GM06990 (cell line): ENCODE measurements around the gene PYCARD.

Experiments used
- DNase-seq: peaks from one replicate; pipeline ENCODE4 v3.0.0-alpha.2; 2011; ENCODE audit not compliant: insufficient read length; ENCODE audit errors: extremely low read depth
- H3K27me3 ChIP-seq: replicated peaks from 2 replicates; pipeline ENCODE4 v1.6.0; 2011; ENCODE audit warnings: low read length; ENCODE audit not compliant: control insufficient read depth, insufficient read depth
- H3K36me3 ChIP-seq: 2 replicates; pipeline ENCODE4 v1.5.1; 2011; ENCODE audit warnings: low read length; ENCODE audit not compliant: control insufficient read depth, insufficient read depth
- H3K4me3 ChIP-seq: replicated peaks from 2 replicates; pipeline ENCODE4 v1.5.1; 2011; ENCODE audit warnings: low read depth, mild to moderate bottlenecking, control low read depth, low read length
- CTCF ChIP-seq: IDR thresholded peaks from 2 replicates; pipeline ENCODE4 v1.5.1; 2011; ENCODE audit warnings: low read length, control low read depth, mild to moderate bottlenecking, inconsistent platforms; ENCODE audit not compliant: insufficient read depth, poor library complexity, severe bottlenecking

PYCARD gene

DNA sequence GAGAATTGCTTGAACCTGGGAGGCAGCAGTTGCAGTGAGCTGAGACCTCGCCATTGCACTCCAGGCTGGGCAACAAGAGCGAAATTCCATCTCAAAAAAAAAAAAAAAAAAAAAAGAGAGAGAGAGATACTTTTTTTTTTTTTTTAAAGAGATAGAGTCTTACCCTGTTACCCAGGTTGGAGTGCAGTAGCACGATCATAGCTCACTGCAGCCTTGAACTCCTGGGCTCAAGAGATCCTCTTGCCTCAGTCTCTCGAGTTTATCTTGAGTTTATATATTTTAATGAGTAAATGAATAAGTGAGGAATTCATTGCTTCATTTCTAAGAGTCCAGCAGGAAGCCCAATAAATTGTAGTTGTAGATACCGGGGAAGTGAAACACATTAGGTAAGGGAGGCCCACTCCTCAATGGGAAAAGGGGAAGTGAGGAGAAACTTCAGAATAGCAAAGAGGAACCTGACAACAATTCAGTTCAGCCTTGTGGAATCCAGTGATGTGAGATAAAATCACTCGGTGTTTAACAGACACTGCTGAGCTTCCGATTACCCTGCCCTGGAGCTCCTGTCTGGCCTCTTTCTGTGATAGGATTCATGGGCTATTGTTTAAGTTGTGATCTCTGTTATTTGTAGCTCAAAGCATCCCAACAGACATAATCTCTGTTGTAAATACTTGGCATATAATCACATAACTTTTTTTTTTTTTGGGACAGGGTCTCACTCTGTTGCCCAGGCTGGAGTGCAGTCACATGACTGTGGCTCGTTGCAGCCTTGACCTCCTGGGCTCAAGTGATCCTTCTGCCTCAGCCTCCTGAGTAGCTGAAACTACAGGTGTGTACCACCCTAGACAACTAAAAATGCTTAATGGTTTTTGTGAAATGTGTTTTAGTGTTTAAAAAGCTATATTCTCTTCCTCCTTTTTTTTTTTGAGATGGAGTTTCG lies 41.4 kb upstream of the PYCARD start:
- Histone ChIP-seq H3K27me3 (no peaks in the 10 kb centered on the region; the same call in 1 of the 2 replicates), H3K4me3 (no peak overlapping the region), H3K36me3 (no peaks in the 10 kb centered on the region)
- no peak for TF ChIP-seq CTCF
- no peak for DNase-seq

GRCh38 chr16:31242206-31242605 lies 39.6 kb upstream of the PYCARD start:
- DNase-seq = no peak
- no peak for TF ChIP-seq CTCF
- no peak overlapping the region for H3K4me3 ChIP-seq
- H3K27me3 ChIP-seq = no peaks in the 10 kb centered on the region
- no peaks in the 10 kb centered on the region for H3K36me3 ChIP-seq

GRCh38 chr16:31238041-31238440 lies 35.5 kb upstream of the PYCARD start:
- Histone ChIP-seq H3K4me3 (no peak overlapping the region), H3K27me3 (no peaks in the 10 kb centered on the region), H3K36me3 (no peaks in the 10 kb centered on the region)
- TF ChIP-seq CTCF = no peak
- no peak for DNase-seq

GRCh38 chr16:31229501-31229900 lies 26.9 kb upstream of the PYCARD start:
- no peaks in the 10 kb centered on the region for H3K36me3 ChIP-seq
- no peaks in the 10 kb centered on the region; the same call in 1 of the 2 replicates for H3K27me3 ChIP-seq
- TF ChIP-seq CTCF = no peak
- no peak overlapping the region for H3K4me3 ChIP-seq
- no peak for DNase-seq

DNA sequence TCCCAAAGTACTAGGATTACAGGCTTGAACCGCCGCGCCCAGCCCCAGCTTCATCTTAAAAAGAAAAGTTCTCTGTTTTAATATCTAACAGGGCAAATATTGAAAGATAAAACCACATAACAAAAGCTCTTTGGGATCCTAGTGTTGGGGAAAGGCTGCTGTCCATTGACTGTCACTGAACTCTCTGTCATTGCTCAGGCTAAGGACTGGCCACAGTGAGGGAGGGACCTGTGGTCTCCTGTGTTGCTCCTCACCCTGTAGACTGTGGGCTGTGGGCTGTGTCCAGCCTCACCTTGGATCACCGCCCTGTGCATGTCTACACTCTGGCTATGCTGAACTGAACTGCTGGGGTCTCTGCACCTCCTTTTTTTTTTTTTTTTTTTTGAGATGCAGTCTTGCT lies 25.6 kb upstream of the PYCARD start:
- no peak overlapping the region for H3K4me3 ChIP-seq
- no peaks in the 10 kb centered on the region for H3K36me3 ChIP-seq
- no peak for DNase-seq
- no peak for TF ChIP-seq CTCF
- H3K27me3 ChIP-seq = no peaks in the 10 kb centered on the region; the same call in 1 of the 2 replicates

DNA sequence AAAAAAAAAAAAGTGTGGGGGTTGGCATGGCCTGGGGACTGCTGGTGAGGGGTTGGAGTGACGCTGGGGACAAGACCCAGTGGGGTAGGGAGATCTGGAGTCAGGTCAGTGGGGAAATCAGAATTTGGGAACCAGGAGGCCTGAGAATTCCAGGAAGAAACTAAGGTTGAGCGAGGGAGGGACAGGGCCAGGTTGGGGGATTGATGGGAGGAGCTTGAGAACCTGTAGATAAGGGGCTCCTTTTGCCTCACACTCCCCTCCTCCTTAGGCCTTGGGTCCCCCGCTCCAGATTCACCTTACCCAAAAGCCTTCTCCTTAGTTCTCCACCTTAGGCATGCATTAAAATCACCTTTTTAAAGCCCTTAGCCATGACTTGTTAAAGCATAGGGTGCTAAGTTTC lies 22.6 kb upstream of the PYCARD start:
- no peak for TF ChIP-seq CTCF
- no peaks in the 10 kb centered on the region for H3K36me3 ChIP-seq

More for the DNA sequence above, 22.6 kb upstream of the PYCARD start:
- H3K4me3 ChIP-seq = no peak overlapping the region
- no peak for DNase-seq
- no peaks in the 10 kb centered on the region; the same call in 1 of the 2 replicates for H3K27me3 ChIP-seq
